ENCODE results near the gene GGPS1. TPM values are rescaled to one million over a fixed set of nuclear protein-coding genes. Genes with fewer than 3 reads are reported as not detected.

GGPS1 gene
- total and polyA plus RNA-seq, 7 experiments from 2014 or later: 26.5 to 70.0 (median 47.8) TPM

DNA sequence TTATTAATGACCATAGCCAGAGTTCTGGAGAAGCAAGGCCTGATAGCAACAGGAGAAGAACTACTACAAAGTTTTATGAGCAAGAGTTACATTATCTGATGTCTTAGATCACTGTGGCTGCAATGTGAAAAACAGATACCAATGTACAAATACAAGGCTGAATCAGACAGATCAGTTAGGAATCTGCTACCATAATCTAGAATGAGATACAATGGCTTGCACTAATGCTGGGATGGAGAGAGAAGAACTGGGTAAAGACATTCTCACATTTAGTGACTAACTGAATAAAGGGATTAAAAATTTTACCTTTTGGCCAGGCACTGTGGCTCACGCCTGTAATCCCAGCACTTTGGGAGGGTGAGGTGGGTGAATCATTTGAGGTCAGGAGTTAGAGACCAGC lies 41.7 kb upstream of the GGPS1 start:
- peak overlapping the region in 8 of 9 donors; percentile 39 to 87 (median 68) for H3K27ac Mint-ChIP-seq
- H3K4me3 ChIP-seq (ENCODE audit: low read length): no peak overlapping the region
- ChIA-PET POLR2A (no interaction called here), CTCF (no interaction called here)
- H3K9me3 Mint-ChIP-seq: no peaks in the 10 kb centered on the region
- no peaks in the 10 kb centered on the region for H3K36me3 ChIP-seq (ENCODE audit: control insufficient read depth in 2 of 3, insufficient read depth in 3 of 3, low read length in 3 of 3)
- ATAC-seq (no peak), DNase-seq (no peak)
- H3K27me3 ChIP-seq (ENCODE audit: control insufficient read depth in 2 of 2, insufficient read depth in 2 of 2, low read length in 2 of 2): no peaks in the 10 kb centered on the region
- peaks cover 34 to 35% of the 10 kb centered on the region in 2 donors for H3K4me1 ChIP-seq (ENCODE audit: control insufficient read depth in 2 of 2, insufficient read depth in 2 of 2, low read length in 2 of 2)
- H3K9me3 ChIP-seq (ENCODE audit: control insufficient read depth in 2 of 3, low read length in 3 of 3): no peaks in the 10 kb centered on the region
- no peak overlapping the region for H3K27ac ChIP-seq (ENCODE audit: low read depth, low read length)
- intact Hi-C loops (cut with micrococcal nuclease): no loop called here
- H3K4me3 Mint-ChIP-seq: peak overlapping the region in 7 of 10 donors; percentile 20 to 64 (median 26)
- peaks cover 0 to 6% (median 3%) of the 10 kb centered on the region in 5 donors for H3K36me3 Mint-ChIP-seq
- peaks cover 40 to 88% (median 72%) of the 10 kb centered on the region in 7 donors for H3K4me1 Mint-ChIP-seq
- no peaks in the 10 kb centered on the region for H3K27me3 Mint-ChIP-seq

- no peak overlapping the region for H3K4me3 ChIP-seq (ENCODE audit: low read length)
- ATAC-seq: no peak
- DNase-seq: no peak
- peaks cover 35 to 37% of the 10 kb centered on the region in 2 donors for H3K4me1 ChIP-seq (ENCODE audit: control insufficient read depth in 2 of 2, insufficient read depth in 2 of 2, low read length in 2 of 2)
- Mint-ChIP-seq H3K9me3 (no peaks in the 10 kb centered on the region), H3K27me3 (no peaks in the 10 kb centered on the region), H3K27ac (peak overlapping the region in 5 of 9 donors; percentile 13 to 81 (median 52)), H3K36me3 (peaks cover 0 to 6% (median 0%) of the 10 kb centered on the region in 5 donors), H3K4me3 (peak overlapping the region in 5 of 10 donors; percentile 12 to 60 (median 36)), H3K4me1 (peaks cover 41 to 88% (median 70%) of the 10 kb centered on the region in 7 donors)
- CTCF ChIA-PET: interaction anchor here (0.6 kb wide), 1 partner anchor 158 kb away, joined by 3 read pairs; no protein-coding TSS in a partner anchor
- H3K9me3 ChIP-seq (ENCODE audit: control insufficient read depth in 2 of 3, low read length in 3 of 3): no peaks in the 10 kb centered on the region
- H3K27ac ChIP-seq (ENCODE audit: low read depth, low read length): no peak overlapping the region
- H3K27me3 ChIP-seq (ENCODE audit: control insufficient read depth in 2 of 2, insufficient read depth in 2 of 2, low read length in 2 of 2): no peaks in the 10 kb centered on the region
- no peaks in the 10 kb centered on the region for H3K36me3 ChIP-seq (ENCODE audit: control insufficient read depth in 2 of 3, insufficient read depth in 3 of 3, low read length in 3 of 3)
- intact Hi-C loops (cut with micrococcal nuclease): no loop called here
- POLR2A ChIA-PET: no interaction called here
These were observed 41.0 kb upstream of the GGPS1 start for GRCh38 chr1:235287208-235287882.

- H3K27me3 ChIP-seq (ENCODE audit: control insufficient read depth in 2 of 2, insufficient read depth in 2 of 2, low read length in 2 of 2): no peaks in the 10 kb centered on the region
- ChIA-PET POLR2A (no interaction called here), CTCF (no interaction called here)
- no peak overlapping the region for H3K4me3 ChIP-seq (ENCODE audit: low read length)
- H3K36me3 ChIP-seq (ENCODE audit: control insufficient read depth in 2 of 3, insufficient read depth in 3 of 3, low read length in 3 of 3): no peaks in the 10 kb centered on the region
- DNase-seq (no peak), ATAC-seq (no peak)
- Mint-ChIP-seq H3K27ac (peak overlapping the region in 7 of 9 donors; percentile 37 to 80 (median 56)), H3K9me3 (no peaks in the 10 kb centered on the region), H3K36me3 (peaks cover 0 to 6% (median 0%) of the 10 kb centered on the region in 5 donors), H3K27me3 (no peaks in the 10 kb centered on the region), H3K4me1 (peaks cover 47 to 87% (median 78%) of the 10 kb centered on the region in 7 donors), H3K4me3 (peak overlapping the region in 6 of 10 donors; percentile 15 to 49 (median 28))
- H3K9me3 ChIP-seq (ENCODE audit: control insufficient read depth in 2 of 3, low read length in 3 of 3): no peaks in the 10 kb centered on the region
- H3K4me1 ChIP-seq (ENCODE audit: control insufficient read depth in 2 of 2, insufficient read depth in 2 of 2, low read length in 2 of 2): peaks cover 38 to 49% of the 10 kb centered on the region in 2 donors
- intact Hi-C loops (cut with micrococcal nuclease): loop anchor here in 1 of 2 donors (2.0 kb wide), 1 partner anchor 15 kb away; no protein-coding TSS in a partner anchor
- H3K27ac ChIP-seq (ENCODE audit: low read depth, low read length): no peak overlapping the region
These were observed 38.3 kb upstream of the GGPS1 start for GRCh38 chr1:235289859-235290739.

- Mint-ChIP-seq H3K36me3 (peaks cover 0 to 6% (median 4%) of the 10 kb centered on the region in 5 donors), H3K4me3 (peak overlapping the region in 1 of 10 donors; percentile 49), H3K27ac (peak overlapping the region in 5 of 9 donors; percentile 19 to 56 (median 37)), H3K4me1 (peaks cover 42 to 83% (median 74%) of the 10 kb centered on the region in 7 donors), H3K9me3 (peaks cover 0 to 5% (median 1%) of the 10 kb centered on the region in 11 donors), H3K27me3 (no peaks in the 10 kb centered on the region)
- H3K4me3 ChIP-seq (ENCODE audit: low read length): no peak overlapping the region
- ATAC-seq (no peak), DNase-seq (no peak)
- H3K9me3 ChIP-seq (ENCODE audit: control insufficient read depth in 2 of 3, low read length in 3 of 3): no peaks in the 10 kb centered on the region
- H3K36me3 ChIP-seq (ENCODE audit: control insufficient read depth in 2 of 3, insufficient read depth in 3 of 3, low read length in 3 of 3): no peaks in the 10 kb centered on the region
- intact Hi-C loops (cut with micrococcal nuclease): loop anchor here in 1 of 2 donors (2.0 kb wide), 1 partner anchor 14 kb away; no protein-coding TSS in a partner anchor
- peaks cover 37 to 47% of the 10 kb centered on the region in 2 donors for H3K4me1 ChIP-seq (ENCODE audit: control insufficient read depth in 2 of 2, insufficient read depth in 2 of 2, low read length in 2 of 2)
- POLR2A ChIA-PET: interaction anchor here (0.9 kb wide), 1 partner anchor 76 kb away, joined by 3 read pairs; the partner anchor contains the start of gene TBCE
- CTCF ChIA-PET: no interaction called here
- H3K27me3 ChIP-seq (ENCODE audit: control insufficient read depth in 2 of 2, insufficient read depth in 2 of 2, low read length in 2 of 2): no peaks in the 10 kb centered on the region
- H3K27ac ChIP-seq (ENCODE audit: low read depth, low read length): no peak overlapping the region
These were observed 37.4 kb upstream of the GGPS1 start for GRCh38 chr1:235290740-235291502.

DNA sequence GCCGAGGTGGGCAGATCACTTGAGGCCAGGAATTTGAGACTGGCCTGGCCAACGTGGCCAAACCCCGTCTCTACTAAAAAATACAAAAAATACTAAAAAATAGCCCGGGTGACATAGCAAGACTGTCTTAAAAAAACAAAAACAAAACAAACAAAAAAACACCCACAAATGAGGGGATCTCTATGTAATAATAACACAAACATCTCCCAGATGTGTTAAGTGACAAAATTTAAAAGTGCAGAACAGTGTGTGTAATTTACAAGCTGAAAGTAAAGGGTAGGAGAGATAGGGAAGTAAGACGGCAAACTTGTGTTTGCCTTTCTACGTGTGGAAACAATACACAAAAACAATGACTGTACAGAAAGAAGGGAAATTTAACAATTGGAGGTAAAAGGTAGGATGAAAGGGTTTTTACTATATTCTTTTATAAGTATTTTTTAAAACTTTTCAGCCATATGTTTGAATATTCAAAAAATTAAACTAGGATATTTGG lies 36.7 kb upstream of the GGPS1 start:
- peaks cover 36 to 40% of the 10 kb centered on the region in 2 donors for H3K4me1 ChIP-seq (ENCODE audit: control insufficient read depth in 2 of 2, insufficient read depth in 2 of 2, low read length in 2 of 2)
- no peak overlapping the region for H3K27ac ChIP-seq (ENCODE audit: low read depth, low read length)
- no peaks in the 10 kb centered on the region for H3K9me3 ChIP-seq (ENCODE audit: control insufficient read depth in 2 of 3, low read length in 3 of 3)
- peak overlapping the region in 6 of 10 donors; percentile 1 to 52 (median 23) for H3K4me3 Mint-ChIP-seq
- ChIA-PET POLR2A (interaction anchor here (0.6 to 0.9 kb wide), 3 partner anchors 22 to 76 kb away, joined by 3 to 4 read pairs (median 3); partner anchors contain the start of gene TBCE), CTCF (no interaction called here)
- peaks cover 0 to 8% (median 5%) of the 10 kb centered on the region in 5 donors for H3K36me3 Mint-ChIP-seq
- peaks cover 39 to 80% (median 70%) of the 10 kb centered on the region in 7 donors for H3K4me1 Mint-ChIP-seq
- ATAC-seq (no peak), DNase-seq (no peak)
- no peaks in the 10 kb centered on the region for H3K27me3 Mint-ChIP-seq
- H3K36me3 ChIP-seq (ENCODE audit: control insufficient read depth in 2 of 3, insufficient read depth in 3 of 3, low read length in 3 of 3): no peaks in the 10 kb centered on the region
- peak overlapping the region in 7 of 9 donors; percentile 1 to 39 (median 6) for H3K27ac Mint-ChIP-seq
- peaks cover 0 to 7% (median 2%) of the 10 kb centered on the region in 11 donors for H3K9me3 Mint-ChIP-seq
- H3K4me3 ChIP-seq (ENCODE audit: low read length): no peak overlapping the region
- intact Hi-C loops (cut with micrococcal nuclease): loop anchor here in 1 of 2 donors (2.0 kb wide), 2 partner anchors 13 to 75 kb away; partner anchors contain the start of gene TBCE
- no peaks in the 10 kb centered on the region for H3K27me3 ChIP-seq (ENCODE audit: control insufficient read depth in 2 of 2, insufficient read depth in 2 of 2, low read length in 2 of 2)
